HFF-Myc (cell line): ENCODE results near the gene PHLPP1.

Source experiments
- DNase-seq: peaks from one replicate; pipeline ENCODE4 v3.0.0-alpha.2; 2011; ENCODE audit warnings: low read depth; ENCODE audit errors: extremely low read depth
- H3K4me3 ChIP-seq: replicated peaks from 2 replicates; pipeline ENCODE4 v1.5.1; 2011; ENCODE audit warnings: low read depth, mild to moderate bottlenecking, control low read depth, low read length
- CTCF ChIP-seq: IDR thresholded peaks from 2 replicates; pipeline ENCODE4 v1.5.1; 2012; ENCODE audit warnings: mild to moderate bottlenecking, low read depth, low read length, control low read depth; ENCODE audit errors: missing control alignments

Gene PHLPP1

GRCh38 chr18:62728254-62728653, 12.9 kb downstream of the PHLPP1 start:
- no peak for DNase-seq
- TF ChIP-seq CTCF = no peak
- no peak overlapping the region for H3K4me3 ChIP-seq

GRCh38 chr18:62729487-62730386, 14.4 kb downstream of the PHLPP1 start:
- DNase-seq = no peak
- H3K4me3 ChIP-seq = no peak overlapping the region
- no peak for TF ChIP-seq CTCF

GRCh38 chr18:62730941-62731340, 15.6 kb downstream of the PHLPP1 start:
- TF ChIP-seq CTCF = no peak
- DNase-seq = no peak
- no peak overlapping the region for H3K4me3 ChIP-seq

GRCh38 chr18:62732617-62733016, 17.3 kb downstream of the PHLPP1 start:
- DNase-seq = no peak
- no peak overlapping the region for H3K4me3 ChIP-seq
- TF ChIP-seq CTCF = no peak

GRCh38 chr18:62734290-62734689, 18.9 kb downstream of the PHLPP1 start:
- DNase-seq = no peak
- no peak for TF ChIP-seq CTCF
- H3K4me3 ChIP-seq = no peak overlapping the region

- no peak for TF ChIP-seq CTCF
- no peak overlapping the region for H3K4me3 ChIP-seq
- no peak for DNase-seq
Observed at GRCh38 chr18:62735387-62735786, 20.0 kb downstream of the PHLPP1 start.
